Smooth muscle cell of the brain vasculature (primary cell): ENCODE results near the gene LCMT1.
"Not testable (repeated sequence)": the region's sequence is repeated elsewhere in the genome, so short reads cannot be mapped to it uniquely, and the experiment has no call there.

ENCODE experiments used
- DNase-seq: peaks from one replicate; pipeline ENCODE4 v3.0.0-alpha.2; 2012; ENCODE audit warnings: low read depth, low spot score

The LCMT1 gene

DNA sequence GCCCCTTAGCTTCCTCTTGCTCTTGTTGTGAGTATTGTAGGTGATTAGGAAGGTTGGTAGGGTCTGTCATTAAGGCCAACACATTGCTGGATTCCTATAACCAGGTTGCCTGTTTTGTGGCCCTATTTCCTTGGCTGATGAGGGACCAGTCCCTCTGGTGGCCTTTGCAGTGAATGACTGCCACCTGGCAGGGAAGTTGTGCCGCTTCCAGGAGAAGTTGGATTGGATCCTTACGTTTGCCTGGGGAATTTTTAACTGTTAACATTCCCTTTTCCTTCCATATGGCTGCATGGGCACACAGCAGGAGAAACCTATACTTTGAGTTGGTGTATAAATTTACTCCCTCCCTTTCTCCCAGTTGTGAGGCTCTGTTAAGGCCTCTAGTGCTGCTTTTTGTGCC lies 32.4 kb downstream of the LCMT1 start:
- no peak for DNase-seq

- no peak for DNase-seq
Measured at GRCh38 chr16:25148568-25149215, 37.1 kb downstream of the LCMT1 start.

GRCh38 chr16:25151996-25152395 lies 40.5 kb downstream of the LCMT1 start:
- no peak for DNase-seq

DNA sequence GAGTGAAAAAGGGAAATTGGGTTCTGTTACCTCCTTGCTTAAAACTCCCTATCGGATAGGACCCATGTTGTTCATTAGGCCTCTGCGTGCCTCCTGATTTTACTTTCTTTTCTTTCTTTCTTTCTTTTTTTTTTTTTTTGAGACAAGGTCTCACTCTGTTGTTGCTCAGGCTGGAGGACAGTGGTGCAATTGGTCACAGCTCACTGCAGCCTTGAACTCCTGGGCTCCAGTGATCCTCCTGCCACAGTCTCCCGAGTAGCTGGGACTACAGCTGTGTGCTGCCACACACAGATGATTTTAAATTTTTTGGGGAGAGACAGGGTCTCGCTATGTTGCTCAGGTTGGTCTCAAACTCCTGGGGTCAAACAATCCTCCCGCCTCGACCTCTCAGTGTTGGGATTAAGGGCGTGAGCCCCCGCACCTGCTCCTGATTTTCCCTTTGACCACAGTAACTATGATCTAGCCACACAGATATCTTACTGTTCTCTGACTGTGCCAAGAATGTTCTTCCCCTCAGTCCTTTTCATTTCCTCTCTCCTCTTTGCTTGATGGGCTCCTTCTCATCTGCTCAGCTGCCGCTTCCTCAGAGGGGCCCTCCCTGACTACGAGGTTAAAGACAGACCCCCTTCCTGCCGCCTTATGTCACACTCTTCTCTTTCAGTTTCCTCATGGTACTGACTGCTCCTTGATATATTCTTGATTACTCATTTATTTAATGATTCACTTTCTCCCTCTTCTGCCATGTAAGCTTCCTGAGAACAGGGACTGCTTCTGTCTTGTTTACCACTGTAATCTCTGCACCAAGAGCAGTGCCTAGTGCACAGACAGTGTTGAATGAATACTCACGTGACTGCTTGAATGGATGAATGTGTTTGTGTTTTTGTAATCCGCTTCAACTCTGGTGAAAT lies 44.3 kb downstream of the LCMT1 start:
- DNase-seq = no peak

DNA sequence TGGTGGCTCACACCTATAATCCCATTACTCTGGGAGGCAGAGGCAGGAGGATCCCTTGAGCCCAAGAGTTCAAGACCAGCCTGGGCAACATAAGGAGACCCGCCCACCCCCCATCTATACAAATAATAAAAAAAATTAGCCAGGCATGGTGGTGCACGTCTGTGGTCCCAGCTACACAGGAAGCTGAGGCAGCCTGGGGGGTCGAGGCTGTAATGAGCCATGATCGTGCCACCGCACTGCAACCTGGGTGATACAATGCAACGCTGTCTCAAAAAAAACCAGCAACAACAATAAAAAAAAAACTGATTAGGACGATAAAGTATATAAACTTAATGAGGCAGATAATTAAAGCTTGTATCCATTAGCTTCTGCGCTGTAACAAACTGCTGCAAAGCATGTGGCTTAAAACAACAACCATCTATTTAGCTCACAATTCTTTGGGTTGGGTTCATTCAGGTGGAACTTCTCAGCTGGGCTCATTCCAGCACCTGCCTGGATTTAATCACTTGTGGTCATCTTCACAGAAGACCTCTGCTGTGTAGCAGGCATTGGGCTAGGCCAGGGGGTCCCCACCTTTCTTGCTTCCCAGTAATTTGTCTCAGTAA lies 45.8 kb downstream of the LCMT1 start:
- DNase-seq = no peak

DNA sequence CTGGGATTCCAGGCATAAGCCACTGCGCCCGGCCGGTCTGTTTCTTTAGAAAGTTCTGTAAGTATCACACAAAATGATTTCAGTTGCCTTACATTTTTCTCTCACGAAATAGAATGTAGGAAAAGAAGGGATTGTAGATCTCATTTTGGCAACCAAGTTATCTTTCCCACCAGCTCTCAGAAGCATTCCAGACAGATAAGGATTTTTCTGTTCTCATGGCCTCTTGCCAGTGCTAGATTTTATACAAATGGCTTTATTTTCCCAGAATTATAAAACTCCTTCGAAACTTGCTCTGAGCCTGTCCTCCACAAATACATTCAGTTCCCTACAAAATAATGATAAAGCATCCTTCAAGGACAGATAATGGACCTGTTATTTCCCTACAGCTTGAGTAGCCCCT lies 46.9 kb downstream of the LCMT1 start:
- DNase-seq = no peak

DNA sequence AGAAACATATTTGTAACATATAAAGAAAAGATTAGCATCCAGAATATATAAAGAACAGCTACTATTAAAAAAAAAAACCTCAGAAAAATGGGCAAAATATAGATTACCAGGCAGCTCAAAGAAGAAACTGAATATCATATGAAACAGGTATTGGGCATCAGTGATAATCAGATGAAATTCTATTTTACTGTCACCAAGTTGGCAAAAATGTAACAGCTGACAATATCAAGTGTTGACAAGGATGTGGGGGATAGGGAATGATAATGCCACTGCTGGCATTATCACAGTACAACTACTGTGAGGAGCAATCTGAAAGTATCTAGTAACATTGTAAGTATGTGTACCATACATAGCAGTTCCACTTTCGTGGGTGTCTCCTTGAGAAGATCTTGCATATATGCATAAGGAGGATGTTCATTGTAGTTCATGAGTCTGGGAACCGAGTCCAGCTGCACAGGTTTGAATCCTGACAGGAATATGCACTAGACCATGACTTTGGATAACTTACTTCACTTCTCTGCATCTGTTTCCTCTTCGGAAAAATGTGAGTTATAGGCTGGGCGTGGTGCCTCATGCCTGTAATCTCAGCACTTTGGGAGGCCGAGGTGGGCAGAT lies 50.3 kb downstream of the LCMT1 start:
- no peak for DNase-seq

- DNase-seq = no peak
Measured at GRCh38 chr16:25163683-25164082, 52.1 kb downstream of the LCMT1 start.

- DNase-seq = no peak
Measured at GRCh38 chr16:25165284-25165683, 53.7 kb downstream of the LCMT1 start.

DNA sequence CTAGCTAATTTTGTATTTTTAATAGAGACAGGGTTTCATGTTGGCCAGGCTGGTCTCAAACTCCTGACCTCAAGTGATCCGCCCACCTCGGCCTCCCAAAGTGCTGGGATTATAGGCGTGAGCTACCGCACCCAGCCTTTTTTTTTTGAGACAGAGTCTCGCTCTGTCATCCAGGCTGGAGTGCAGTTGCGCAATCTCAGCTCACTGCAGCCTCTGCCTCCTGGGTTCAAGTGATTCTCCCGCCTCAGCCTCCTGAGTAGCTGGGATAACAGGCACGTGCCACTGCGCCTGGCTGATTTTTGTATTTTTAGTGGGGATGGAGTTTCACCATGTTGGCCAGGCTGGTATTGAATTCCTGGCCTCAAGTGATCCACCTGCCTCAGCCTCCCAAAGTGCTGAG lies 56.4 kb downstream of the LCMT1 start:
- not testable (repeated sequence) for DNase-seq

- no peak for DNase-seq
Measured at GRCh38 chr16:25171390-25171789, 59.8 kb downstream of the LCMT1 start.

DNA sequence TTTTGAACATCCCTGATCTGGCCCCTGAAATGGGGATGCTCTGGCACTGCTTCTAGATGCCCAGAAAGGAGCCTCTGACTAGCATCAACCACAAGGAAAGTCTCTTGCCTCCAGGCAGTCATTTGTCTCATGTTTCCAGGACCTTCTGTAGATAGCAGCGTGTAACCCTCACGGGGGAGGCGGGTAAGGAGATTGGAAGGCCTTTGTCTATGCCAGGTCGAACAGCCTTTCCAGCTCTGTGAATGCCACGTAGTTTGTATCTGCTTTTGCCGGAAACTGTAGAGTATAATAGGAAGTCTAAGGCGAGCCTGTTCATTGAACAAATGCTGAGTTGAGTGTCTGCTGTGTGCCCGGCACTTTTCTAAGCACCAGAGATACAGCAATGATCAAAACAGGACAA lies 61.3 kb downstream of the LCMT1 start:
- DNase-seq = no peak

- no peak for DNase-seq
Measured at GRCh38 chr16:25174285-25174684, 62.7 kb downstream of the LCMT1 start.

DNA sequence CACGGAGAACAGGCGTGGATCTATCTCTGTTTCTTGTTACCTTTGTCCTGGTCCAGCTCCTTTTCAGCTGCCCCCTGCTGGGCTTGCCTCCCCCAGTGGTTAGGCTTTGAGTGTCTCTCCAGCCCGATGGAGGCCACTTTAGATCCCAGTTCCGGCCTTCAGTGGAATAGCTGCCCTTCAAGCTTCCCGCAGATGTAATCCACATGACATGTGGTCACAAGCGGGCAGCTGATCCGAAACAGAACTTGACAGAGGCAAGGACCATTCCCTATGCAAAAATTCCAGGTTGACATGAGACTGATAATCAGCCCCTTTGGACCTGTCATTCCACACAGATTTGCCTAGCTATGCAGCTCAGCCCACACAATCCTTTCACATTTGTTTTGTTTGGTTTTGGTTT lies 64.6 kb downstream of the LCMT1 start:
- no peak for DNase-seq

DNA sequence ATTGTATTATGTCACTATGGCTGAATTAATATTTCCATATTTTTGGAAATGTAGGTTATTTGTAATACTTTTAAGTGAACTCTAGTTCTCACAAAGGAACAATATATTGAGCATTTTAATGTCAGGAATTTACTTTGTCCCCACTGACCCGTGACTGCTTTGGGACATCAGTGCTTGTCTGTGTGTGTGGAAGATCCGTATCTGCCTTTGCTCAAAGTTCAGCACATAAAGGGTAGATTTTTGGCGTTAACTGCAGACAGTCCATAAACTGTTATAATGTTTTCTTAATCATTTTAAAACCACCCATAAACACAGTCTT lies 65.9 kb downstream of the LCMT1 start:
- no peak for DNase-seq

DNA sequence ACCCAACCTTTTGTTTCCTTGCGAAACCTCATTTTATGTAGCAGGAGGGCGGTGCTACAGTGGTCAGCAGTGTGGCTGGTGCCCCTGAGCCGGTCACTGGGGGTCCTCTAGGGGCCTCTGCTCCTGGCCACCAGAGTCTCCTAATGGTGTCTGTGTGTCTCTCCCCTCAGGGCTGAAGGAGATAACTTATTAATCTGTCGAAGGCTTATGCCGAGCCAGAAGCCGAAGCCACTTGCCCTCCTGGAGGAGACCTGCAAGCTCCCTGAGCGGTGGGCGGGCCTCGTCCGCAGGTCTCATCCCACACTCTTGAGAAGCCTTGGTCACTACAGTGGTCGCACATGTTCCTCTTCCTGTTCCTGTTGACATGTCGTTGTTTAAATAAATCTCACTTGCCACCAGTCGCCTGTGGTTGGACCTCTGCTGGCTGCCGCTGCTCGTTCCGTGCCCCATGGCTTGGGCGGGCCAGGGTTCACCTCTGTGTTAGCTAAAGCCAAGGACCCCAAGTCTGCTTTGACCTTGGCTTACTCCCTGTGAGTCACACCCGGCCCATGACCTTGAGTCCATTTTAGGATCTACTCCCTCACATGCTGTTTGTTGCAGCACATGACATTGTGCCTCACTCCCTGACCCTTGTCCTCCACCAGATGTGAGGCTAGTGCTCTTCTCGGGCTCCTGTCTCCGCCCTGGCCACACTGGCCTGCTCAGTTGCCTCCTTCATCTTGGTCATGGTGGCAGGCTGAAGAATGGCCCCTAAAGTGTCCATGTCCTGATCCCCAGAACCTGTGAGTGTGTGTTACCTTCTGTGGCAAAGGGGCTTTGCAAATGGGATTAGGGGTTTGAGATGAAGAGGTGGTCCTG lies 66.5 kb downstream of the LCMT1 start:
- no peak for DNase-seq

- not testable (repeated sequence) for DNase-seq
Measured at GRCh38 chr16:25181236-25181635, 69.7 kb downstream of the LCMT1 start.

DNA sequence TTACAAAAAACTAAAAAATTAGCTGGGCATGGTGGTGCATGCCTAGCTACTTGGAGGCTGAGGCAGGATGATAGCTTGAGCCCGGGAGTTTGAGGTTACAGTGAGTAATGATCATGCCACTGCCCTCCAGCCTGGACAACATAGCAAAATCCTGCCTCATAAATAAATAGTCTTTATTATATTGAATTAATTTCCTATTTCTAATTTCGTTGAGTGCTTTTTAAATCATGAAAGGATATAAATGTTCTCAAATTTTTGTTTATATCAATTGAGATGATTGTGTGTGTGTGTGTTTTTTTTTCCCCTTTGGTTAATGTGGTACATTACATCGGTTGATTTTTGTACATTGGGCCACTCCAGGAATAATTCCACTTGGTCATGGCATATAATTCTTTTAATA lies 73.2 kb downstream of the LCMT1 start:
- no peak for DNase-seq

GRCh38 chr16:25187491-25187795 lies 75.9 kb downstream of the LCMT1 start:
- no peak for DNase-seq

- DNase-seq = no peak
Measured at GRCh38 chr16:25189305-25189704, 77.8 kb downstream of the LCMT1 start.

DNA sequence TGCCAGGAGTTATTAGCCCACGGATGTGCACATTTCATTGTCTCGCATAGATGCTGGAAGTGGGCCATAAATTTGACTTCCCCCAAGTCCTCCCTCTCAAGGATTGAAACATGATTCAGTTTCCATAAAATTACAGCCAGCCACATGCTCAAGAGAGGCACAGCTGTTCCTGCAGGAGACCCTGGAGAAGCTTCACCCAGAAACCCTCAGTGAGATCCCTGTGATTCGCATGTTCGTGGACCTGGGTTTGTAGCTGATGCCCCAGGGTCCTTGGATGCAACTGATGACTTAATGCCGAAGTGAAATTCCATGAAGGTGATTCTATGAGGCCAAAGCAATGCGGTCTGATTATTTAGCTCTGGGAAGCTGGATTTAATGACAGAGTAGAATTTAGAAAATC lies 80.6 kb downstream of the LCMT1 start:
- DNase-seq = no peak
